Occipital lobe (tissue), 2 donors: ENCODE measurements around the gene CD200. TPM values are rescaled to one million over a fixed set of nuclear protein-coding genes. Genes with fewer than 3 reads are reported as not detected.

Experiments used
- DNase-seq: peaks from one replicate; lab custom pipeline; 2025; lab: John Stamatoyannopoulos, UW
- total RNA-seq: library from RNA; depleted of rRNA; stranded (reverse); fragments of >200 nt; gene quantifications from one replicate; pipeline ENCODE4 v1.2.3, GENCODE V29; 2014

Gene CD200
- 41.6 TPM for total RNA-seq

GRCh38 chr3:112333002-112333380, at the start of gene CD200:
TSS of gene CD200 (plus strand) at chr3:112333156. CDS start at chr3:112333213, 57 bp downstream.
- DNase-seq = peak; percentile 69

GRCh38 chr3:112289011-112289410, 43.9 kb upstream of the CD200 start:
- DNase-seq = no peak

- peak; percentile 35 for DNase-seq
Observed at GRCh38 chr3:112293368-112294321, 39.3 kb upstream of the CD200 start, which contains the start of gene SLC9C1. TSS of gene SLC9C1 (minus strand) at chr3:112294216. CDS start at chr3:112286791, 7,425 bp downstream.

- DNase-seq = no peak
Observed at GRCh38 chr3:112297714-112298113, 35.2 kb upstream of the CD200 start.

GRCh38 chr3:112298781-112299180, 34.2 kb upstream of the CD200 start:
- DNase-seq = no peak

- no peak for DNase-seq
Observed at GRCh38 chr3:112302150-112302830, 30.7 kb upstream of the CD200 start.

- DNase-seq = no peak
Observed at GRCh38 chr3:112302881-112303763, 29.8 kb upstream of the CD200 start.

GRCh38 chr3:112303764-112304325, 29.1 kb upstream of the CD200 start:
- DNase-seq = peak; percentile 24

- DNase-seq = no peak
Observed at GRCh38 chr3:112304611-112305010, 28.3 kb upstream of the CD200 start.

GRCh38 chr3:112306825-112307224, 26.1 kb upstream of the CD200 start:
- DNase-seq = no peak

- no peak for DNase-seq
Observed at GRCh38 chr3:112307557-112307956, 25.4 kb upstream of the CD200 start.

GRCh38 chr3:112308151-112308911, 24.6 kb upstream of the CD200 start:
- no peak for DNase-seq

- DNase-seq = no peak
Observed at GRCh38 chr3:112314649-112315048, 18.3 kb upstream of the CD200 start.

GRCh38 chr3:112315791-112316190, 17.2 kb upstream of the CD200 start:
- DNase-seq = no peak

GRCh38 chr3:112319516-112320276, 13.3 kb upstream of the CD200 start:
- no peak for DNase-seq

GRCh38 chr3:112320691-112321090, 12.3 kb upstream of the CD200 start:
- no peak for DNase-seq

GRCh38 chr3:112321867-112322652, 10.9 kb upstream of the CD200 start:
- DNase-seq = no peak

GRCh38 chr3:112327371-112327951, 5.5 kb upstream of the CD200 start:
- no peak for DNase-seq
